A549 (cell line): Measurements from ENCODE around the gene ATP5PD. TPM values are rescaled to one million over a fixed set of nuclear protein-coding genes. Genes with fewer than 3 reads are reported as not detected.
A peak's percentile ranks its signal among the peaks of the same experiment; 100 is the strongest.

Source experiments
- ATOH8 ChIP-seq: fragments of 250-450 bp; sonication (Bioruptor Pico); IDR thresholded peaks from 2 replicates; pipeline ENCODE4 v1.5.0; 2020; ENCODE audit warnings: low read depth, mild to moderate bottlenecking, moderate library complexity
- CEBPB ChIP-seq, 2 experiments: fragments of >200 bp in 1 of 2; sonication (Bioruptor Twin) in 1 of 2; formaldehyde crosslinking in 1 of 2; IDR thresholded peaks; 2 replicates each; pipeline ENCODE4 v1.6.1; 2012 to 2016
- CHD2 ChIP-seq: fragments of 150-350 bp; IDR thresholded peaks from 2 replicates; pipeline ENCODE4 v1.6.1; 2014; ENCODE audit warnings: low read length; ENCODE audit not compliant: partially characterized antibody
- EHF ChIP-seq: fragments of 250-450 bp; sonication (Bioruptor Pico); IDR thresholded peaks from 2 replicates; pipeline ENCODE4 v1.5.0; 2020; ENCODE audit warnings: mild to moderate bottlenecking
- ELK1 ChIP-seq: fragments of 150-350 bp; IDR thresholded peaks from 2 replicates; pipeline ENCODE4 v1.6.1; 2014; ENCODE audit warnings: low read depth, mild to moderate bottlenecking, low read length
- ESRRA ChIP-seq: fragments of 150-350 bp; IDR thresholded peaks from 2 replicates; pipeline ENCODE4 v1.6.1; 2014; ENCODE audit warnings: mild to moderate bottlenecking, low read length, borderline replicate concordance
- MAFK ChIP-seq: fragments of 450-650 bp; IDR thresholded peaks from 2 replicates; pipeline ENCODE4 v1.6.1; 2014; ENCODE audit not compliant: partially characterized antibody
- NPAS2 ChIP-seq: fragments of 250-450 bp; sonication (Bioruptor Pico); IDR thresholded peaks from 2 replicates; pipeline ENCODE4 v1.8.0; 2022; ENCODE audit warnings: mild to moderate bottlenecking, moderate library complexity, borderline replicate concordance
- NR3C1 ChIP-seq: fragments of >200 bp; sonication (Bioruptor Twin); formaldehyde crosslinking; IDR thresholded peaks from 3 replicates; pipeline ENCODE4 v1.6.1; 2017
- PBX3 ChIP-seq: IDR thresholded peaks from 2 replicates; pipeline ENCODE4 v1.6.1; 2012
- RAD21 ChIP-seq, 2 experiments: fragments of >200 bp in 1 of 2; sonication (Bioruptor Twin) in 1 of 2; formaldehyde crosslinking in 1 of 2; IDR thresholded peaks in 1 of 2; conservative IDR thresholded peaks in 1 of 2; 2 replicates in 1 of 2; 3 replicates in 1 of 2; pipeline ENCODE4 v1.6.1; 2012 to 2018; ENCODE audit warnings: inconsistent platforms in 1 of 2
- REST ChIP-seq: fragments of 200-600 bp; sonication (generic); IDR thresholded peaks from 2 replicates; pipeline ENCODE4 v1.6.1; 2016; ENCODE audit warnings: antibody characterized with exemption, mild to moderate bottlenecking, moderate library complexity
- SREBF2 ChIP-seq: fragments of 450-650 bp; IDR thresholded peaks from 2 replicates; pipeline ENCODE4 v1.6.1; 2014; ENCODE audit warnings: mild to moderate bottlenecking, moderate library complexity
- TP53 ChIP-seq: fragments of 250-450 bp; sonication (Bioruptor Pico); IDR thresholded peaks from 2 replicates; pipeline ENCODE4 v1.5.0; 2021; ENCODE audit warnings: mild to moderate bottlenecking, moderate library complexity
- ZC3H11A ChIP-seq: fragments of 450-650 bp; IDR thresholded peaks from 2 replicates; pipeline ENCODE4 v1.6.1; 2014; ENCODE audit warnings: antibody characterized with exemption, mild to moderate bottlenecking
- polyA plus RNA-seq, 4 experiments: library from polyadenylated mRNA; depleted of rRNA in 3 of 4; stranded (reverse); fragments of >200 nt; fragmentation: RNase III in 1 of 4; extraction: RNeasy Plus Mini Kit Qiagen cat#74134 plus additional on column Dnase treatment in 1 of 4; gene quantifications; 2 replicates in 3 of 4; 3 replicates in 1 of 4; pipeline ENCODE4 v1.2.3, GENCODE V29; 2011 to 2017
- TF ChIP-seq, protein P1 (sequence below): fragments of >200 bp; sonication (Bioruptor Twin); formaldehyde crosslinking; IDR thresholded peaks from 3 replicates; pipeline ENCODE4 v1.6.1; 2016
- TF ChIP-seq, protein P2 (sequence below): fragments of >200 bp; sonication (Bioruptor Twin); formaldehyde crosslinking; IDR thresholded peaks from 3 replicates; pipeline ENCODE4 v1.5.1; 2016

ATP5PD gene
- polyA plus RNA-seq, 2 of the 4 experiments (the other 2 are of a cell fraction) = 333 to 463 TPM

DNA sequence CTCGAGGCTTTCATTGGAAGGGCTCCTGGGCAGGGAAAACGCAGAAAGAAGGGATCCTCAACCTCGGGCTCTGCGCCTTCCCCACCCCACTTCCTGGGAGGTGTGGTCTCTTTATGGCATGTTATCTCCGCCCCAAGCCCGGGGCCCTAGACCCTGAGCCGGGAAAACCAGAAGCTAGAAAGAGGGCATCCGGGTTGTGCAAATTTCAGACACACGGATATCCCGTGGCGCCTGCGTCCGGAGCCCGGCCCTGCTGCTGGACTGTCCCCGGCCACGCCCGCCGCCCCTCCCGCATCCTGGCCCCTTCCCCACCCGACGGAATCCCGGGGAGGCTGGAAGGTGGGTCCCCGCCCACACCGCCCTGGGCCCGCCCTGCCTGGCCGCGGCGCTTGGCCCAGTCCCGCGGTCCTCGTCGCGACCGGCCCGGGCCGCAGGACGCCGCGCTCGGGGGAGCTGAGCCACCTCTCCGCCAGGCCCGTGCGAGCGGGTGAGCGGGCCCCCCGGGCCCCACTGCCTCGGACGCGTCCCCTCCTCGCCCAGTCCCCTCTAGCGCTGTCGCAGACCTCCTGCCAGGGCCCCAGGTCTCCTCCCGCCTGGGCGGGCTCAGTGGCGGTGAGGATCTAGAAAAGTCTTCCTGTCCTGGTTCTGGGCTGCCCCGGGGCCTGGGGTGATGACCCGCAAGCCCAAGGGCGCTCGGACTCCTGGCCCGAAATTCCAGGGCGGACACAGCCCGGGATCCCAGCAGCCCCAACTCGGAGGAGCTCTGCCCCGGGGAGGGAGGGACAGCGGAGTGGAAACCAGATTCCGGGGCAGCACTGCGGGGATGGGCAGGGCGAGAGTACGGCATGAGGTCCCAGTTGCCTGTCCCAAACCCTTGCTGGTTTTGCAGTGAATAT lies 41.0 kb upstream of the ATP5PD start, which contains the start of gene SLC16A5 (continued):
- peak; percentile 62; the same call in 1 of the 2 replicates for TF ChIP-seq ATOH8
- no peak for TF ChIP-seq SREBF2
- peak; percentile 70; the same call in 1 of the 2 replicates for TF ChIP-seq TP53 (CRISPR knock-in tag)
- TF ChIP-seq REST = no peak
- TF ChIP-seq ELK1 = no peak
- no peak; the same call in 1 of the 2 replicates for TF ChIP-seq PBX3
- no peak for TF ChIP-seq NR3C1
- TF ChIP-seq MAFK = no peak
- no peak for TF ChIP-seq CHD2
- TF ChIP-seq, protein P1, sequence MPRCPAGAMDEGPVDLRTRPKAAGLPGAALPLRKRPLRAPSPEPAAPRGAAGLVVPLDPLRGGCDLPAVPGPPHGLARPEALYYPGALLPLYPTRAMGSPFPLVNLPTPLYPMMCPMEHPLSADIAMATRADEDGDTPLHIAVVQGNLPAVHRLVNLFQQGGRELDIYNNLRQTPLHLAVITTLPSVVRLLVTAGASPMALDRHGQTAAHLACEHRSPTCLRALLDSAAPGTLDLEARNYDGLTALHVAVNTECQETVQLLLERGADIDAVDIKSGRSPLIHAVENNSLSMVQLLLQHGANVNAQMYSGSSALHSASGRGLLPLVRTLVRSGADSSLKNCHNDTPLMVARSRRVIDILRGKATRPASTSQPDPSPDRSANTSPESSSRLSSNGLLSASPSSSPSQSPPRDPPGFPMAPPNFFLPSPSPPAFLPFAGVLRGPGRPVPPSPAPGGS = peak; percentile 81; the same call in 2 of the 3 replicates
- TF ChIP-seq RAD21 (conservative IDR thresholded peaks at IDR 0.05 in 1 of 2, IDR thresholded peaks at IDR 0.05 in 1 of 2) = peak in 1 of 2 experiments; percentile 28; a peak in 1 of 5 replicates
- TF ChIP-seq, protein P2, sequence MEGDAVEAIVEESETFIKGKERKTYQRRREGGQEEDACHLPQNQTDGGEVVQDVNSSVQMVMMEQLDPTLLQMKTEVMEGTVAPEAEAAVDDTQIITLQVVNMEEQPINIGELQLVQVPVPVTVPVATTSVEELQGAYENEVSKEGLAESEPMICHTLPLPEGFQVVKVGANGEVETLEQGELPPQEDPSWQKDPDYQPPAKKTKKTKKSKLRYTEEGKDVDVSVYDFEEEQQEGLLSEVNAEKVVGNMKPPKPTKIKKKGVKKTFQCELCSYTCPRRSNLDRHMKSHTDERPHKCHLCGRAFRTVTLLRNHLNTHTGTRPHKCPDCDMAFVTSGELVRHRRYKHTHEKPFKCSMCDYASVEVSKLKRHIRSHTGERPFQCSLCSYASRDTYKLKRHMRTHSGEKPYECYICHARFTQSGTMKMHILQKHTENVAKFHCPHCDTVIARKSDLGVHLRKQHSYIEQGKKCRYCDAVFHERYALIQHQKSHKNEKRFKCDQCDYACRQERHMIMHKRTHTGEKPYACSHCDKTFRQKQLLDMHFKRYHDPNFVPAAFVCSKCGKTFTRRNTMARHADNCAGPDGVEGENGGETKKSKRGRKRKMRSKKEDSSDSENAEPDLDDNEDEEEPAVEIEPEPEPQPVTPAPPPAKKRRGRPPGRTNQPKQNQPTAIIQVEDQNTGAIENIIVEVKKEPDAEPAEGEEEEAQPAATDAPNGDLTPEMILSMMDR = no peak
- TF ChIP-seq NPAS2 (CRISPR knock-in tag) = no peak
- peak in 1 of 2 experiments; percentile 69; a peak in 2 of 4 replicates for TF ChIP-seq CEBPB (IDR thresholded peaks at IDR 0.05)
- peak; percentile 27; the same call in 1 of the 2 replicates for TF ChIP-seq EHF (CRISPR knock-in tag)
- TF ChIP-seq ESRRA = no peak
- TF ChIP-seq ZC3H11A = no peak
